DMS153 (cell line): ENCODE data around the gene SHROOM3.

Source experiments
- DNase-seq: peaks from one replicate; lab custom pipeline; 2025; lab: John Stamatoyannopoulos, UW

SHROOM3 gene

GRCh38 chr4:76781698-76782595 lies 346.9 kb downstream of the SHROOM3 start:
- peak; percentile 72 for DNase-seq

GRCh38 chr4:76782837-76783236 lies 347.8 kb downstream of the SHROOM3 start:
- no peak for DNase-seq

- DNase-seq = no peak
Observed at GRCh38 chr4:76783836-76784235, 348.8 kb downstream of the SHROOM3 start.

- DNase-seq = no peak
Observed at GRCh38 chr4:76784237-76784636, 349.2 kb downstream of the SHROOM3 start.

- DNase-seq = no peak
Observed at GRCh38 chr4:76787898-76788297, 352.9 kb downstream of the SHROOM3 start.

GRCh38 chr4:76790377-76790776 lies 355.3 kb downstream of the SHROOM3 start:
- no peak for DNase-seq

GRCh38 chr4:76791479-76791878 lies 356.4 kb downstream of the SHROOM3 start:
- DNase-seq = no peak

GRCh38 chr4:76792418-76792817 lies 357.4 kb downstream of the SHROOM3 start:
- DNase-seq = no peak

GRCh38 chr4:76795243-76795642 lies 360.2 kb downstream of the SHROOM3 start:
- DNase-seq = no peak

GRCh38 chr4:76799140-76799539 lies 364.1 kb downstream of the SHROOM3 start:
- no peak for DNase-seq

GRCh38 chr4:76799718-76800117 lies 364.7 kb downstream of the SHROOM3 start:
- DNase-seq = no peak

GRCh38 chr4:76800902-76801301 lies 365.9 kb downstream of the SHROOM3 start:
- DNase-seq = no peak

GRCh38 chr4:76801621-76802235 lies 366.7 kb downstream of the SHROOM3 start:
- no peak for DNase-seq

- DNase-seq = no peak
Observed at GRCh38 chr4:76802236-76803021, 367.4 kb downstream of the SHROOM3 start.

GRCh38 chr4:76803522-76803921 lies 368.5 kb downstream of the SHROOM3 start:
- peak; percentile 39 for DNase-seq

- DNase-seq = no peak
Observed at GRCh38 chr4:76804096-76804495, 369.1 kb downstream of the SHROOM3 start.

- DNase-seq = no peak
Observed at GRCh38 chr4:76806346-76806745, 371.3 kb downstream of the SHROOM3 start.

- no peak for DNase-seq
Observed at GRCh38 chr4:76806757-76807156, 371.7 kb downstream of the SHROOM3 start.

GRCh38 chr4:76809594-76810305 lies 374.7 kb downstream of the SHROOM3 start:
- DNase-seq = no peak

GRCh38 chr4:76811604-76812412 lies 376.8 kb downstream of the SHROOM3 start:
- no peak for DNase-seq

- no peak for DNase-seq
Observed at GRCh38 chr4:76813070-76813469, 378.0 kb downstream of the SHROOM3 start.
